ENCODE measurements around the gene PRMT1.
A peak's percentile ranks its signal among the peaks of the same experiment; 100 is the strongest.

PRMT1 gene

GRCh38 chr19:49672131-49672919, 4.7 kb upstream of the PRMT1 start:
- peak; percentile 86 to 87 for DNase-seq

GRCh38 chr19:49676136-49676783, 811 bp upstream of the PRMT1 start:
- DNase-seq, result no peak

GRCh38 chr19:49676784-49677230, 264 bp upstream of the PRMT1 start:
- DNase-seq, result peak; percentile 99 to 100

GRCh38 chr19:49677901-49678674, 1.0 kb downstream of the PRMT1 start:
- peak; percentile 89 for DNase-seq

DNA sequence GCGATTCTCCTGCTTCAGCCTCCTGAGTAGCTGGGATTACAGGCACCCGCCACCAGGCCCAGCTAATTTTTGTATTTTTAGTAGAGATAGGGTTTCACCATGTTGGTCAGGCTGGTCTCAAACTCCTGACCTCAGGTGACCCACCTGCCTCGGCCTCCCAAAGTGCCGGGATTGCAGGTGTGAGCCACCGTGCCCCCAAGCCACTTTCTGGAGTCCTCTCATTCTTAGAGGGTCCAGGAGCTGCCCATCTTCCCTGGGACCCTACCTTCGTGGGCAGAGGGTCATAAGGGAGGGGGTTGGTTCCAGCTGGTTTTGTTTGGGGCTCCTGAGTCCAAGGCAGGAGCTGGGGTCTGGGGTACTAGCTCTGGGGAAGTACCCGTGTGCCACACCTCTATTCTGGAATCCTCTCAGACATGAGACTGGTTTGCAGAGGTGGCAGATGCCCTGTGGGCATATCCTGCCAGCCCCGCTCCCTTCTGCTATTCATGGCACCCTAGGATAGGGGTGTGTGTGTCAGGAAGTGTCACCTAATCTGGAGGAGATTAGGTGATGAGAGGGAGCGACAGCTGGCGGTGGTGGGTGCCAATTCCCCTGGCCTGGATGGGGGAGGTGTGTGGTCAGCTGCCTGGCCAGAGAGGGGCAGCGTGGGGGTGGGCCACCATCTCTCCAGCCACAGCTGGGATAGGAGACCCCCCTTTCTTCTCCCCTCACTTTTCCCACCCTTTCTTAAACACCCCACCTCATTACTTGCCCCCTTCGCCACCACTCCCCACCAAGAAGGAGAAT, 2.1 kb downstream of the PRMT1 start:
- no peak for DNase-seq

GRCh38 chr19:49679771-49680413, 2.8 kb downstream of the PRMT1 start:
- no peak for DNase-seq

DNA sequence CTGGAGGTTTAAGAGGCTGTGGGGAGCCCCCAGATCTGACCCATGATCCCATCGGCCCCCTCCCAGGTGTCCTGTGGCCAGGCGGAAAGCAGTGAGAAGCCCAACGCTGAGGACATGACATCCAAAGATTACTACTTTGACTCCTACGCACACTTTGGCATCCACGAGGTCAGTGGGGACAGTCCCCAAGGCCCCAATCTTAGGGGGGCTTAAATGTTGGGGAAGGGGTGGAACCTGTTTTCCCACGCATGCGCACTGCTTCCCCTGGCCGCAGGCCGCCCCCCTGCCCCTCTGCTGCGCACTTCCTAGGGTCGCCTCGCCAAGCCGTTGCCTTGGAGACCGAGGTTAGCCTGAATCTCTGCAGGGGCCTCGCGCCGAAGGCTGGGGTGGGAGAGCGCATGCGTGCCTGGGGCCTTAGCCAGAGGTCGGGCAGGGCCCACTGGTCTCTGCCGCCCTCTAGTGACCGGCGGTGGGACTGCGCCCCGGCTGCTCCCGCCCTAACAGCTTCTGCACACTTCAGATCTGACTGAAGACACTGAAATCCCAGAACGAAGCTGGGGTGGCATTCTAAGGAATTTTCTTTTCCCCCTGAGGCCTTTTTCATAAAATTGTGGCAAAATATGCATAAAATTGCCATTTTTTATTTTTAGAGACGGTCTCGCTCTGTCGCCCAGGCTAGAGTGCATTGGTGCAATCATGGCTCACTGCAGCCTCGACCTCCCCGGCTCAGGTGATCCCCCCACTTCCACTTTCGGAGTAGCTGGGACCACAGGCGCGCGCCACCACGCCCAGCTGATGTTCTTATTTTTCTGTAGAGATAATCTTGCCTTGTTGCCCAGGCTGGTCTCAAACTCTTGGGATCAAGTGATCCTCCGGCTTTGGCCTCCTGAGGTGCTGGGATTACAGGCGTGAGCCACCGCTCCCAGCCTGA, 3.6 kb downstream of the PRMT1 start:
- peak; percentile 96 to 98 for DNase-seq

GRCh38 chr19:49681830-49682229, 4.8 kb downstream of the PRMT1 start:
- DNase-seq, result no peak

- no peak for DNase-seq
Measured at GRCh38 chr19:49682274-49682673, 5.2 kb downstream of the PRMT1 start.

DNA sequence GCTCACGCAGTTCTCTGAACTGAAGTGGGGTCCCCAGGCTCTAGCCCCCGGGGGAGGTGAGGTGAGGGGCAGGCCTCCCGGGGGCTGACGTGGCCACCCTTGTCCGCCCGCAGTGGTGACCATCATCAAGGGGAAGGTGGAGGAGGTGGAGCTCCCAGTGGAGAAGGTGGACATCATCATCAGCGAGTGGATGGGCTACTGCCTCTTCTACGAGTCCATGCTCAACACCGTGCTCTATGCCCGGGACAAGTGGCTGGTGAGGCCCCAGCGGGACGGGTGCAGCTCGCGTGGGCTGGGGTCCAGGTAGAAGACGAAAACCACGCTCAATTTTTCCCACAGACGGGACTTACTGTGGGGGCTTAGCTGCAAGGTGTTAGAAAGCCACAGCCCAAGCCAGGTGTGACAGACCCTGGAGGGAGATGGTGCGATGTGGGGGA, 6.8 kb downstream of the PRMT1 start:
- no peak for DNase-seq

DNA sequence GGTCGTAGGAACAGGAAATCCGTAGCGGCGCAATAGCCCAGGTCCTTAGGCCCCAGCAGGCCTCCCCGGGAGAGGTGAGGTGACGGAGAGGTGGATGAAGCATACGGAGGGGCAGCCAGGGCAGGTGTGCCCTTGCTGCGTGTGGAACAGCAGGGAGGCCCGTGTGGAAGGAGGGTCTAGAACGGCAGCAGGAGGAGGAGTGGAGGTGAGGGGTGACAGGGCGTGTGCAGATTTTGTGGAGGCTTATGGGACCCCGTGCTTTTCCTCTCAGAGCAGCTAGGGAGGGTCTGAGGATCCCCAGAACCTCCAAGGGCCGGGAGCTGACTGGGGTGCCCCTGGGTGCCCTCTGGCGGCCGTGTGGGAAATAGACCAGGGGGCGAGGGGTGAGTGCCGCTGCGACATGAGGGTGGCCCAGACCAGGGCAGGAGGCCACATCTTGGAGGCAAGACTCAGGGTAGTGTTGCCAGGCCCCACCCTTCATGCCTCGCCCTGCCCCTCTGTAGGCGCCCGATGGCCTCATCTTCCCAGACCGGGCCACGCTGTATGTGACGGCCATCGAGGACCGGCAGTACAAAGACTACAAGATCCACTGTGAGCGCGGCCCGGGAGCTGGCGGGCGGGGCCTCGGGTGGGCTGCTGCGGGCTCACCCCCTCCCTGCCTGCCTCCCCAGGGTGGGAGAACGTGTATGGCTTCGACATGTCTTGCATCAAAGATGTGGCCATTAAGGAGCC, 7.3 kb downstream of the PRMT1 start:
- DNase-seq, result peak; percentile 47 to 58

DNA sequence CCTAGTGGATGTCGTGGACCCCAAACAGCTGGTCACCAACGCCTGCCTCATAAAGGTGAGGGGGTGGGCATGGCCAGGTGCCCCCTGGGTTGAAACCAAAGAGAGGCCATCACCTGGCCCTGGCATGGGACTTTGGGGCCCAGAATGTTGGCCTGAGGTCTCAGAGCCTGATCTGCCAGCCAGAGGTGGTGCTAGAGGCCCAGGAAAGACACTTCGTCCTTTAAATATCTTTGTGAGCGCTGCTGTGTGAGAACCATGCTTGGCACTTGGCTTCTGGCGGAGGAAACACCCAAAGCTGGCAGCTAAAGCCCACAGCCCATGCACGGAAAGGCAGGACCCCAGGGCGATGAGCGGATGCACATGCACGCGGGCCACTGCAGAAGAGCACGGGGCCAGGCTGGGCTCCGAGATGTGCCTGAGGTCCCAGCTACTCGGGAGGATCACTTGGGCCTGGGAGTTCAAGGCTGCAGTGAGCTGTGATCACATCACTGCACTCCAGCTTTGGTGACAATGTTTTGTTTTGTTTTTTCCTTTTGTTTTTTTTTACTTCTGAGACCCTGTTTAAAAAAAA, 8.0 kb downstream of the PRMT1 start:
- no peak for DNase-seq

- DNase-seq, result no peak
Measured at GRCh38 chr19:49685845-49686332, 8.8 kb downstream of the PRMT1 start.

DNA sequence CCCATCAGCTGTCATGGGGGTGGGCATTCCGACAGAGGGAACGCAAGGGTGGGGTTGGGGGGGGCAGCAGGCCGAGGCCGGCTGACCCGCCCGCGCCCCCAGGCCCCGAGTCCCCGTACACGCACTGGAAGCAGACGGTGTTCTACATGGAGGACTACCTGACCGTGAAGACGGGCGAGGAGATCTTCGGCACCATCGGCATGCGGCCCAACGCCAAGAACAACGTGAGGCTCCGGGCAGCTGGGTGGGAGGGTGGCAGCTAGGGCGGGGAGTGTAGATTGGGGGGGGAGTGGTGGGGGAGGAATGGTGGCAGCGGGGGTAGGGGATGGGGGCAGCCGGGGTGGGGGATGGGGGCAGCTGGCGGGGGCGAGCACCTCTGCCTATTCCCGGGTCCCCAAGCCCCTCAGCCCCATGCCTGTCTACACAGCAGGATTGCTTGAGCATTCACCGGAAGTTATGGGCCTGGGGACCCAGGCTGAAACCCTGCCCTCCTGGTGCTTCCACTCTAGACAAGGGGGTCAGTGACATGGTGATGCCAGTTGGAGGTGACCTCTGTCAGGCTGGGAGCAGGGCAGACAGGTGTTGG, 9.5 kb downstream of the PRMT1 start:
- DNase-seq, result no peak

- DNase-seq, result no peak
Measured at GRCh38 chr19:49687150-49687549, 10.1 kb downstream of the PRMT1 start.

DNA sequence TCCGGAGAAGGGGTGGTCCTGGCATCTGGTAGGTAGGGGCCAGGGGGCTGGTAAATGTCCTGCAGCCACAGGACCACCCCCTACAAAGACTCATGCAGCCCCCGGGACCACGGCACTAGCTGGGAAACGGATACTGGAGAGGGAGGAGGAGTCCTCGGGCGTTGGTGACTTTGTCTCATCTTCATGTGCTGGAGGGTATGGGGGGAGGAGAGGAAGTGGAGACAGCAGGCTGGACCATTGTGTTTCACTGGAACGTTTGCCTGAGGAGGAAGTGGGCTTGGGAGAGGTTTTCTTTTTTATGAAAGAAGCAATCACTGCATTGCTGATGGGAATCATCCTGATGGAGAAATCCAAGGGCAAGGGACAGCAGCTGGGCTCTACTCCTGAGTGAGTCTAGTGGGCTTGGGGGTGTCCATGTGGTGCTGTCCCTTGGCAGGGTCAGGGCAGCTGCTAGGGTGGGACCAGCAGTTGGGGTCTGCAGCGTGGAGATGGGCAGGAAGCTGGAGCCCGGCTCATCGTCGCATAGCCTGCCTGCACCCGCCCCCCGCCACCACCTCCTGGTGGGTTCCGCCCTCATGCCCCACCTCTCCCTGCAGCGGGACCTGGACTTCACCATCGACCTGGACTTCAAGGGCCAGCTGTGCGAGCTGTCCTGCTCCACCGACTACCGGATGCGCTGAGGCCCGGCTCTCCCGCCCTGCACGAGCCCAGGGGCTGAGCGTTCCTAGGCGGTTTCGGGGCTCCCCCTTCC, 10.7 kb downstream of the PRMT1 start:
- no peak for DNase-seq

DNA sequence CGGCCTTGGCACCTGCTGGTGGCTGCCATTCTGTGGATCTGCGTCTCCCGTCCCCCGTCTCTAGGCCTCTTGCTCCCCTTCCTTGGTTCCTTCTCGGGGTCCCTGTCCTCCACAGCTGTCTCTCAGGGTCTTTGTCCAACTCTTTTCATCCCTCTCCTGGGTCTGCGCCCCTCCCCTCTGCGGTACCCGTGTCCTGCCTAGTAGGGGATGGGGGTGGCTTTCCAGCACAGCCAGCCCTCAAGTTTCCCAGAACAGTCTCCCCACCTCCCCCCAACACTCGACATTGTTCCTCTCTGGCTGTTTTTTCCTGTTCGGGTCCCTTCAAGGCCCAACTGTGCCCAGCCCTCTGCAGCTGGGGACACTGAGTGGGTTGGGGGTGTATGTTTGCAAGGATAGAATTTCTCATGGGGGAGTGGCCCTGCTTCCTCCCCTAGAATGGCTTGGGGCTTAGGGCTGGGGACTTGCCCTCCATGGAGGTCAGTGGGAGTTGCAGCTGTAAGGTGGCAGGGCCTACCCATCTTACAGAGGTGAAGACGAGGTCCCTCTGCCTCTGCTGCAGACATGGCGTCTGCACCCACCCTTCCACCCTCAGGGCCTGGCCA, 11.6 kb downstream of the PRMT1 start:
- peak in 1 of 2 experiments; percentile 36 for DNase-seq

Measured in activated T-cell treated with anti-CD3 and anti-CD28 coated beads, Interleukin-2, amount 50 U/mL, for 48 hours (primary cell).